Activated CD4-positive, CD25-positive, alpha-beta regulatory T cell treated with anti-CD3 and anti-CD28 coated beads, Interleukin-2, amount 50 U/mL, for 16 hours (primary cell): ENCODE measurements around the gene DGKG.

ENCODE experiments used
- DNase-seq: peaks from one replicate; pipeline ENCODE4 v3.0.0-alpha.2; 2020; ENCODE audit warnings: low read depth, low spot score

Gene DGKG

GRCh38 chr3:186361762-186362536 is at the start of gene DGKG:
DGKG (minus strand) TSS chr3:186362234; CDS start chr3:186320459, 41,775 bp downstream.
- no peak for DNase-seq

- DNase-seq: no peak
Observed at GRCh38 chr3:186411089-186411488, 49.1 kb upstream of the DGKG start.

GRCh38 chr3:186406669-186407635 is 44.9 kb upstream of the DGKG start:
- DNase-seq: no peak

GRCh38 chr3:186401556-186401955 is 39.5 kb upstream of the DGKG start:
- DNase-seq: no peak

GRCh38 chr3:186400662-186401061 is 38.6 kb upstream of the DGKG start:
- no peak for DNase-seq

- no peak for DNase-seq
Observed at GRCh38 chr3:186400026-186400425, 38.0 kb upstream of the DGKG start.

- DNase-seq: no peak
Observed at GRCh38 chr3:186394566-186395217, 32.7 kb upstream of the DGKG start.

- DNase-seq: no peak
Observed at GRCh38 chr3:186386883-186387560, 25.0 kb upstream of the DGKG start.

GRCh38 chr3:186385856-186386602 is 24.0 kb upstream of the DGKG start:
- no peak for DNase-seq

- DNase-seq: no peak
Observed at GRCh38 chr3:186383026-186383993, 21.3 kb upstream of the DGKG start.

- no peak for DNase-seq
Observed at GRCh38 chr3:186382217-186382885, 20.3 kb upstream of the DGKG start.

- DNase-seq: no peak
Observed at GRCh38 chr3:186381424-186382216, 19.6 kb upstream of the DGKG start.

- no peak for DNase-seq
Observed at GRCh38 chr3:186380622-186381380, 18.8 kb upstream of the DGKG start.

- DNase-seq: no peak
Observed at GRCh38 chr3:186375443-186375842, 13.4 kb upstream of the DGKG start.

- no peak for DNase-seq
Observed at GRCh38 chr3:186374376-186374775, 12.3 kb upstream of the DGKG start.

GRCh38 chr3:186369217-186369616 is 7.2 kb upstream of the DGKG start:
- no peak for DNase-seq

- no peak for DNase-seq
Observed at GRCh38 chr3:186368717-186369116, 6.7 kb upstream of the DGKG start.
